Uterus (tissue), 4 donors: Measurements from ENCODE around the gene MINK1. TPM values are rescaled to one million over a fixed set of nuclear protein-coding genes. Genes with fewer than 3 reads are reported as not detected.

Source experiments
- DNase-seq, 2 donors: peaks; one replicate each; pipeline ENCODE4 v3.0.0-alpha.2; 2019 to 2020
- H3K27ac ChIP-seq, 2 donors: fragments of 200-600 bp; sonication (generic); 1 replicate in 1 of 2; 2 replicates in 1 of 2; pipeline ENCODE4 v1.5.1; 2016 to 2018
- H3K27me3 ChIP-seq, 2 donors: fragments of 200-600 bp; sonication (generic); one replicate each; pipeline ENCODE4 v1.5.1; 2018 to 2019; ENCODE audit warnings: control low read depth in 1 of 2
- H3K36me3 ChIP-seq, 2 donors: fragments of 200-600 bp; sonication (generic); one replicate each; pipeline ENCODE4 v1.5.1; 2019; ENCODE audit warnings: control low read depth in 1 of 2
- H3K4me1 ChIP-seq, 2 donors: fragments of 200-600 bp; sonication (generic); one replicate each; pipeline ENCODE4 v1.5.1; 2018 to 2019; ENCODE audit warnings: control low read depth in 1 of 2
- H3K4me3 ChIP-seq, 2 donors: fragments of 200-600 bp; sonication (generic); 1 replicate in 1 of 2; 2 replicates in 1 of 2; pipeline ENCODE4 v1.5.1; 2018 to 2019; ENCODE audit warnings: mild to moderate bottlenecking in 1 of 2
- H3K9me3 ChIP-seq, 2 donors: fragments of 200-600 bp; sonication (generic); one replicate each; pipeline ENCODE4 v1.5.1; 2019; ENCODE audit warnings: control low read depth in 1 of 2
- POLR2A ChIP-seq, 2 donors: fragments of 450-650 bp; IDR thresholded peaks; one replicate each; pipeline ENCODE4 v1.6.1; 2016; ENCODE audit warnings: antibody characterized with exemption in 2 of 2, mild to moderate bottlenecking in 1 of 2, moderate library complexity in 1 of 2
- intact Hi-C: fragments of 100-400 bp; cut with DNase I; formaldehyde crosslinking; loops from one replicate; pipeline ENCODE4 v1.15.1; 2023; ENCODE audit warnings: low total_unique reads
- total RNA-seq, 4 donors: library from RNA; depleted of rRNA in 3 of 4; stranded (reverse); fragments of >200 nt in 3 of 4; gene quantifications; one replicate each; pipeline versions ENCODE4 v1.1.0 to v1.2.4, GENCODE V29; 2014 to 2023
- TF ChIP-seq, protein P1 (sequence below), 4 experiments: fragments of 200-600 bp in 2 of 4; fragments of 450-650 bp in 2 of 4; sonication (generic) in 2 of 4; IDR thresholded peaks; one replicate each; pipeline ENCODE4 v1.5.1; 2016 to 2019; ENCODE audit warnings: antibody characterized with exemption in 4 of 4, mild to moderate bottlenecking in 2 of 4, moderate library complexity in 1 of 4
- donor health status: DM: yes; HTN: yes; CAD: no.

The MINK1 gene
- total RNA-seq, 4 donors from 2014 or later, result 17.9 to 99.2 (median 27.9) TPM

DNA sequence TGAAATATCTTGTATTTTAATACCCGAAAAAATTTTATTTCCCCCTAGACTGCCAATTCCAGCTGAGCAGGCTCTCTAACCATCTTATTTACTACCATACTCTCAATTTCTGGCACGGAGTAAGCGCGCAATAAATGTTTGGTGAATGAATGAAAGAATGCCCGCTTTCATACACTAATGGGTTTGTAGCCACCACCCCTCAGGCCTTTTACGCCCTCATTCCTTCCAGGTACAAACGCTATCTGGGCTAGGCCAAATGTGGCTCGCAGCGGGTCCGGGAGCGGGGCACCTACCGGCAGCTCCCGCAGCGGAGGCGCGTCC is 26.7 kb upstream of the MINK1 start:
- peak overlapping the region; percentile 74 to 82 for H3K27ac ChIP-seq
- DNase-seq, result no peak
- no peaks in the 10 kb centered on the region for H3K36me3 ChIP-seq
- peak overlapping the region; percentile 57 to 73 for H3K4me3 ChIP-seq
- intact Hi-C loops, result no loop called here
- H3K4me1 ChIP-seq, result peaks cover 0 to 10% of the 10 kb centered on the region in 2 donors
- H3K27me3 ChIP-seq, result no peaks in the 10 kb centered on the region
- TF ChIP-seq POLR2A (IDR thresholded peaks at IDR 0.05), result no peak
- TF ChIP-seq, protein P1, sequence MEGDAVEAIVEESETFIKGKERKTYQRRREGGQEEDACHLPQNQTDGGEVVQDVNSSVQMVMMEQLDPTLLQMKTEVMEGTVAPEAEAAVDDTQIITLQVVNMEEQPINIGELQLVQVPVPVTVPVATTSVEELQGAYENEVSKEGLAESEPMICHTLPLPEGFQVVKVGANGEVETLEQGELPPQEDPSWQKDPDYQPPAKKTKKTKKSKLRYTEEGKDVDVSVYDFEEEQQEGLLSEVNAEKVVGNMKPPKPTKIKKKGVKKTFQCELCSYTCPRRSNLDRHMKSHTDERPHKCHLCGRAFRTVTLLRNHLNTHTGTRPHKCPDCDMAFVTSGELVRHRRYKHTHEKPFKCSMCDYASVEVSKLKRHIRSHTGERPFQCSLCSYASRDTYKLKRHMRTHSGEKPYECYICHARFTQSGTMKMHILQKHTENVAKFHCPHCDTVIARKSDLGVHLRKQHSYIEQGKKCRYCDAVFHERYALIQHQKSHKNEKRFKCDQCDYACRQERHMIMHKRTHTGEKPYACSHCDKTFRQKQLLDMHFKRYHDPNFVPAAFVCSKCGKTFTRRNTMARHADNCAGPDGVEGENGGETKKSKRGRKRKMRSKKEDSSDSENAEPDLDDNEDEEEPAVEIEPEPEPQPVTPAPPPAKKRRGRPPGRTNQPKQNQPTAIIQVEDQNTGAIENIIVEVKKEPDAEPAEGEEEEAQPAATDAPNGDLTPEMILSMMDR (IDR thresholded peaks at IDR 0.05), result no peak
- H3K9me3 ChIP-seq, result no peaks in the 10 kb centered on the region

DNA sequence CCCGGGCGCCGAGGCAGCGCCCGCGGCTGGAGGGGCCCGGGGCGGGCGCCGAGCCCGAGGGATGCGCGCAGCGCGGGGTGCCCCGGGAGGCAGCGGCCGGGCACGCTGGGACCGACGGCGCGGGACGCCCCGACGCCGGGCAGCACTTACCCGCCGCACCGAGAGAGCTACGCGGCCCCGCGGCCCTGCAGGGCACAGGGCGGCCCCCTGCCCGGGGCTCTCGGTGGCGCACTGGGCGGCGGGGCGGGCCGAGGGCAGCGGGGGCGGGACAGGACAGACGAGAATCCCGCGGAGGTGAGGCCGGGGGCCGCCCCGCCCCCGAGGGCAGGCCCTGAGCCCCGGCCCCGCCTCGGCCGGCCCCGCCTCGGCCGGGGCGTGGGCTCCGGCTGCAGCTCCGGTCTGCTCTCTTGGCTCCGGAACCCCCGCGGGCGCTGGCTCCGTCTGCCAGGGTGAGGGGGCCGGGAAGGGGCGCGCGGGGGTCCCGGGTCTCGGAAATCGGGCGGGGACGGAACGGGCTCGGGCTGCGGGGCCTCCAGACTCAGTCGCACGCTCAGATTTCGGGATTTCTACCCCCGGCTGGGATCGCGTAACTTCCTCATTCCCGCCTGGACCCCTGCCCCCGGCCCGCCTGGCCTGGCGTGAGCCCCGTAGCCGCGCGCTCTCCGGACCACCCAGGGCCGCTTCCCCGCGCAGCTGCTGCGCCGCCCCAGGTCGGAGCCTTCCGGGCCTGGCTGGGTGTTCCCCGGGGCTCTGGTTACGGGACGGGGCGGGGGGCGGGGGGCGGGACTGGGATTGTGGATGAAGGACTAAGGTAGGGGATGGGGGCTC is 26.1 kb upstream of the MINK1 start, which contains the start of gene PLD2:
Gene PLD2, plus strand, starts transcription at position 376 of the 828 bp plus-strand sequence. CDS start 621 bp downstream, outside the sequence.
- Histone ChIP-seq H3K36me3 (no peaks in the 10 kb centered on the region), H3K9me3 (no peaks in the 10 kb centered on the region), H3K4me3 (peak within 1 kb of the TSS; percentile 57 to 73), H3K27me3 (no peaks in the 10 kb centered on the region), H3K27ac (peak within 1 kb of the TSS; percentile 74 to 82), H3K4me1 (peaks cover 0 to 10% of the 10 kb centered on the region in 2 donors)
- intact Hi-C loops, result no loop called here
- peak; percentile 80 to 81 for DNase-seq
- TF ChIP-seq, protein P1 (IDR thresholded peaks at IDR 0.05), result no peak
- TF ChIP-seq POLR2A (IDR thresholded peaks at IDR 0.05), result peak; percentile 27 to 61

DNA sequence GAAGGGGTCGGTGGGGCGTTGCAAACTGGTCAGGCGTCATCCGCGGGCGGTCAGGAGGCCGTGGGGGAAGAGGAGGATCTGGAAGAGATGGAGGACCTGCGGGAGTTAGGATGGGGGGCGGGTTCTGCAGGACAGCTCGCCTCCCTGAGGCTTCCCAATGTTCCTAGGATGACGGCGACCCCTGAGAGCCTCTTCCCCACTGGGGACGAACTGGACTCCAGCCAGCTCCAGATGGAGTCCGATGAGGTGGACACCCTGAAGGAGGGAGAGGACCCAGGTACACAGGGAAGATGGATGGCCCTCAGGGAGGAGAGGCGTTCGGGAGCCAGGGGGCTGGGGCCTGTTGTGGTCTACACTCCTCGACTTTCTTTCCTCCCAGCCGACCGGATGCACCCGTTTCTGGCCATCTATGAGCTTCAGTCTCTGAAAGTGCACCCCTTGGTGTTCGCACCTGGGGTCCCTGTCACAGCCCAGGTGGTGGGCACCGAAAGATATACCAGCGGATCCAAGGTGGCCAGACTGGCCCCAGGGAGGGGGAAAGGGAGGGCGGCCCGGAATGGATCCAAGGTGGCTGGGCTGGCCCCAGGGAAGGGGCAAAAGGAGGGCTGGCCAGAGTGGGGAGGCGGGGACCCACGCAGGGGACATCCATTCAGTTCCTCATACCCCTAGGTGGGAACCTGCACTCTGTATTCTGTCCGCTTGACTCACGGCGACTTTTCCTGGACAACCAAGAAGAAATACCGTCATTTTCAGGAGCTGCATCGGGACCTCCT is 25.3 kb upstream of the MINK1 start:
- H3K4me3 ChIP-seq, result peak overlapping the region; percentile 57 to 73
- DNase-seq, result no peak
- peak overlapping the region; percentile 74 to 82 for H3K27ac ChIP-seq
- H3K9me3 ChIP-seq, result no peaks in the 10 kb centered on the region
- no peaks in the 10 kb centered on the region for H3K36me3 ChIP-seq
- intact Hi-C loops, result no loop called here
- no peak for TF ChIP-seq POLR2A (IDR thresholded peaks at IDR 0.05)
- TF ChIP-seq, protein P1 (IDR thresholded peaks at IDR 0.05), result no peak
- peaks cover 0 to 10% of the 10 kb centered on the region in 2 donors for H3K4me1 ChIP-seq
- H3K27me3 ChIP-seq, result no peaks in the 10 kb centered on the region

DNA sequence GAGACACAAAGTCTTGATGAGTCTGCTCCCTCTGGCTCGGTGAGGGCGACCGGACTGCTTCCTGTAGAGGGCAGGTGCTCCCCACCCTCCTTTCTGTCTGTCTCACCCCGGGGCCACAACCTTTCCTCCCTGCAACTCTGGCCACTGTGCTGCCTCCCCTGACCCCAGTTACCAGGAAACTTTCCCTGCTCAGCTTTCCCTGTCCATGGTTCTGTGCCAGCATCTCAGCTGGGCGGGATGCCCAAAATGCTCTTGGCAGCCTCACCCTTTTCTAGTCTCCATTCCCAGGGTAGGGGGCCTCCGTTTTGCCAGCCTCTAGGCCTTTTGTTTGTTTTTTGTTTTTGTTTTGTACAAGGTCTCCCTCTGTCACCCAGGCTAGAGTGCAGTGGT is 24.8 kb upstream of the MINK1 start:
- peaks cover 0 to 10% of the 10 kb centered on the region in 2 donors for H3K4me1 ChIP-seq
- TF ChIP-seq, protein P1 (IDR thresholded peaks at IDR 0.05), result no peak
- TF ChIP-seq POLR2A (IDR thresholded peaks at IDR 0.05), result no peak
- H3K27ac ChIP-seq, result peak overlapping the region in 1 of 2 donors; percentile 74
- intact Hi-C loops, result no loop called here
- DNase-seq, result peak; percentile 41 to 60
- H3K36me3 ChIP-seq, result no peaks in the 10 kb centered on the region
- H3K27me3 ChIP-seq, result no peaks in the 10 kb centered on the region
- H3K4me3 ChIP-seq, result no peak overlapping the region
- H3K9me3 ChIP-seq, result no peaks in the 10 kb centered on the region
